ENCODE measurements around the gene SH2B2.
A peak's percentile ranks its signal among the peaks of the same experiment; 100 is the strongest.

The SH2B2 gene

GRCh38 chr7:102286237-102287110 lies at the start of gene SH2B2:
SH2B2 (plus strand) TSS chr7:102286868; CDS start chr7:102300551, 13,683 bp downstream.
- peak; percentile 25 to 31 for DNase-seq

GRCh38 chr7:102239206-102239820 lies 47.4 kb upstream of the SH2B2 start:
- DNase-seq: no peak

- DNase-seq: no peak
Observed at GRCh38 chr7:102241431-102241830, 45.2 kb upstream of the SH2B2 start.

- DNase-seq: no peak
Observed at GRCh38 chr7:102244601-102245000, 42.1 kb upstream of the SH2B2 start.

GRCh38 chr7:102248081-102248455 lies 38.6 kb upstream of the SH2B2 start:
- DNase-seq: no peak

DNA sequence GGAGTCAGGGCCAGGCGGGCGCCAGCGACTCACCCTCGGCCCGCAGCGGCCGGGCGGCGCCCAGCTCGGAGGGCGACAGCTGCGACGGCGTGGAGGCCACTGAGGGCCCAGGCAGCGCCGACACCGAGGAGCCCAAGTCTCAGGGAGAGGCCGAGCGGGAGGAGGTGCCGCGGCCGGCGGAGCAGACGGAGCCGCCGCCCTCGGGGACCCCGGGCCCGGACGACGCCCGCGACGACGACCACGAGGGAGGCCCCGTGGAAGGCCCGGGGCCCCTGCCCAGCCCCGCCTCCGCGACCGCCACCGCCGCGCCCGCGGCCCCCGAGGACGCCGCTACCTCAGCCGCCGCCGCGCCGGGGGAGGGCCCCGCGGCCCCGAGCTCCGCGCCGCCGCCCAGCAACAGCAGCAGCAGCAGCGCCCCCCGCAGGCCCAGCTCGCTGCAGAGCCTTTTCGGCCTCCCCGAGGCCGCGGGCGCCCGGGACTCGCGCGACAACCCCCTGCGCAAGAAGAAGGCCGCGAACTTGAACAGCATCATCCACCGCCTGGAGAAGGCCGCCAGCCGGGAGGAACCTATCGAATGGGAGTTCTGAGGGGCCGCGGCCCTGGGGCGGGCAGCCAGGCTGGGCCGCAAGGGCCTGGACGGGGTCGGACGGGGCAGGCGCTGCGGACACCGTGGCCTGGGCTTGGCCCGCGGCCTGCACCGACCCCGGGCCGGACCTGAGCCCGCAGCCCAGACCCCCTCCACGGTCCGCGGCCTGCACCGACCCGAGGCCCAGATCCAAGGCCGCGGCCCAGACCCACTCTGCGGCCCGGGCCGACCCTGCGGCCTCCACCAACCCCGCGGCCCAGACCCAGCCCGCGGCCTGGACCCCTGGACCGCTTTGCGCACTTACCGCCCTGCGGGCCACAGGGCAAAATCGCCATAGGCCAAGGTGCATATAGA lies 37.9 kb upstream of the SH2B2 start:
- no peak for DNase-seq

GRCh38 chr7:102251531-102252365 lies 34.9 kb upstream of the SH2B2 start:
- DNase-seq: no peak

GRCh38 chr7:102252366-102252982 lies 34.2 kb upstream of the SH2B2 start:
- no peak for DNase-seq

DNA sequence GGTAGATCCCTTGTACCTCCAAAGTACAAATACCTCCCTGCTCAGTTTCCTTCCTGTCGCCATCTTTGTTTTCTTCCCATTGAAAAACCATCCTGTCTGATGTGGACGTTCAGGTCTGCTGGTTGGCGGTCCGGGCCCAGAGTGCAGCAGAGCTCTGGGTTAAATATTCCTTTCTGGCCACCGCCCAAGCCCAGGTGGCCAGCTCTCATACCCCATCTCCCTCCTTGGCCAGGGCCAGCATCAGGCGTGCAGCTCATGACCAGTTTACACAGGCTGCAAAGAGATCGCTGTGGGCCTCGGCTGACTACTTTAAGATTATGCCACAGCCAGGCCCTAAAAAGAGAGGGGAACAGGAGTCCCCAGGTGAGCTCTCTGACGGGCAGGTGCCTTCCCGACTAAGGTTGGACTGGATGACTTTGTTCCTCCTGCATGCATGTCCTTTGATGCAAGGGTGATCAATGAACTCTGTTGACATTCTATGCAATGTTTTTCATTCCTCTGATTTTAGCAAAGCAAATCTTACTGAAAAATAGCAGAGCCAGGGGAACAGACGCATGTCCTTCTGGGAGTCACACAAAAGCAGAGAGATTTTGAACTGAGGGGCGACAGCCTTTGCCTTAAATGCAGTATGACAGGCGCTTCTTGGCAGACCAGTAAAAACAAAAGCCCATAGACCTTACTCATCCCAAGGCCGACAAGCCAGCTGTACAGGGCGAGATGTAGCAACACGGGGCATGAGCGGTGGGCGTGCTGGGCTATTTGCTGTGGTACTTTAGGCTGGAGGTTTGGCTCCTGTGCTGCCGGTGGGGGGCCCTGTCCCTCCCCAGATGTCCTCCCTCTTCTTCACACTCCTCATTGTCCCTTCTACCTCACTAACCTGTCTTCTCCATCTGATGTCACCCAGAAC lies 33.3 kb upstream of the SH2B2 start:
- no peak for DNase-seq

- DNase-seq: no peak
Observed at GRCh38 chr7:102253973-102254370, 32.7 kb upstream of the SH2B2 start.

GRCh38 chr7:102254521-102254920 lies 32.1 kb upstream of the SH2B2 start:
- no peak for DNase-seq

- DNase-seq: no peak
Observed at GRCh38 chr7:102255501-102255900, 31.2 kb upstream of the SH2B2 start.

GRCh38 chr7:102255916-102256315 lies 30.8 kb upstream of the SH2B2 start:
- no peak for DNase-seq

- no peak for DNase-seq
Observed at GRCh38 chr7:102258073-102258748, 28.5 kb upstream of the SH2B2 start.

DNA sequence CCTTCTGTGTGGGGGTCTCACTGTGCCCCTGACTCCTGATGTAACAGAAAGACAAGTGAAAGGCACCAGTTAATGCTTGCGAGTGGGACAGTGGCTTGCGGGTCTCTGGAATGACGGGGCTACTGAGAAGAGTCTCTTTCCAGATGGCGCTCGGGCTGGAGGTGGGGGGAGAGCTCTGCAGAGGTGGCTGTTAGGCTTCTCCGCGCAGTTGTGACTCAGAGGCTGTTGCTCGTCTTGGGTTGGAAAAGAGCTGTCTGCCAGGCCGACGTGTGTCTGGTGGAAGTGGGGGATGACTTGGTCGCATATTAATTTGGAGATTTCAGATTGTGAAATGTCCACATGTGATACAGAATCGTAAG lies 27.9 kb upstream of the SH2B2 start:
- no peak for DNase-seq

DNA sequence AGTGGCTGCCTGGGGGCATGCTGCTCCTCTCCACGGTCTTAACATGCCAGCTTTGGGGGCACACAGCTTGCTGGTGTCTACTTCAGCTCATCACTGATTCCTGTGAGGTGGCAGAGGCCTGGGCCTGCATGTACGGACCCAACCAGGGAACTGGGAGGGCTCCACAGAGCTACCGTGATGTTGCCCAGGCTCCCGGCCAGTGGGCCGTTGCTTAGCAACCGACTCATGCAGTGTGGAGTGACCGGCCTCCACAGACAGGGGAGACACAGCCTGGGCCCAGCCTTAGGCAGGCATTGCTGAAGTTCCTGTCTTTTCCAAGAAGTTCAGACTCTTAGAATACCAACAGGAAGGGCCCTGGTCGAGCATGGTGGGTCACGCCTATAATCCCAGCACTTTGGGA lies 25.8 kb upstream of the SH2B2 start:
- no peak for DNase-seq

DNA sequence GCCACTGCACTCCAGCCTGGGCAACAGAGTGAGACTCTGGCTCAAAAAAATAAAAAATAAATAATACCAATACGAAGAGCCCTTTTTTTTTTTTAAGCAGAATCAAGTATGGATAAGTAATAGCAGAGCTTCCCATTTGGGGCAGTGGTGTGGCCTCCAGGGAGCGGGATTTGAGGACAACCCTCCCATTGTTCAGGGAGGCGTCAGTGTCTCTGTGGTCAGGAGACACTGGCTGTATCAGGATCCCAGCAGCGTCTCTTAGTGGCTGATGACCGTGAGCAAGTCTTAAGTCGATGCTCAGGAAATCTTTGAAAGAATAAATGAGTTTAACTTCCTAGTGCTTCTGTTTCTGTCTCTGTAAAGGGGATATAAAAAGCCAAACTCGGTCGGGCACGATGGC lies 25.2 kb upstream of the SH2B2 start:
- DNase-seq: no peak

DNA sequence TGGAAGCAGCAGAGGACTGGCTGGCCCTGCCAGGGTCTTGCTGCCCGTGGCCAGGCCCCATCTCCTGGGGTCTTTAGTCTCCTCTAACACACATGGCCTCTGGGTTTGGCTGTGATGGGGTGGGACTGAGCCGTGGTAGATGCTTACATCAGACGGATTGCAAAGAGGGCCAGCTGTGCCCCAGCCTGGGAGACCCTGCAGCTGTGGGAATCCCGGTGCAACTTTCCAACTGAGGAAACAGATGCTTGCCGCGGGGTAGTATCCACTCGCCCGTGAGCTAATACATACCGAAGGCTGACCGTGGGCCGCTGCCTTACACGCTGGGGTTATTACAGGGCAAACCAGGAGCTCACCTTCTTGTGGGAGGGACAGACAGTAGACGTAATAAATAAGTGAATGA lies 24.1 kb upstream of the SH2B2 start:
- DNase-seq: no peak

GRCh38 chr7:102264367-102264891 lies 22.2 kb upstream of the SH2B2 start:
- no peak for DNase-seq

DNA sequence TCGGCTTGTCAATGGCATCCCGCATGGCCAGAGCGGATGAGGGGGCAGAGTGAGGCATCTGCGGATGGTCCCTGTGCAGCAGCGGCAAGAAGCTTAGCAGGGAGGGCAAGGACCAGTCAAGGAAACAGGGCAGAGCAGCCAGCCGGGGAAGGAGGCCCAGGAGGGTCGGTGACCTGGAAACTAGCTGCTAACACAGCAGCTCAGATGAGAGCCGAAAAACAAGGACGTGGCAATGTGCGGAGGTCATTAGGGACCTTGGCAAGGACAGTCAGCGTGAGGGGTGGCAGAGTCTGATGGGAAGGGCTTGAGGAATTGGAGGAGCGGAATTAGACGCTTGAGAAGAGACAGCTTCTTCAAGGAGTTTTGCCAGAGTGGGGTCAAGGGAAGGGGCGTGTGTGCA lies 20.1 kb upstream of the SH2B2 start:
- no peak for DNase-seq

Measured in activated CD4-positive, alpha-beta T cell treated with anti-CD3 and anti-CD28 coated beads, Interleukin-2, amount 50 U/mL, for 4 hours (primary cell).